Upper lobe of left lung (tissue), 4 donors: Measurements from ENCODE around the gene CLHC1.

Source experiments
- EP300 ChIP-seq, 4 donors: sonication (generic); formaldehyde crosslinking; IDR thresholded peaks; one replicate each; pipeline ENCODE4 v1.5.1; 2017; ENCODE audit warnings: antibody characterized with exemption in 4 of 4, control low read depth in 2 of 4
- TF ChIP-seq, protein P1 (sequence below), 6 experiments: fragments of 450-650 bp in 4 of 6; fragments of 200-600 bp in 2 of 6; sonication (generic) in 2 of 6; IDR thresholded peaks; one replicate each; pipeline ENCODE4 v1.5.1; 2016 to 2019; ENCODE audit warnings: antibody characterized with exemption in 6 of 6

DNA sequence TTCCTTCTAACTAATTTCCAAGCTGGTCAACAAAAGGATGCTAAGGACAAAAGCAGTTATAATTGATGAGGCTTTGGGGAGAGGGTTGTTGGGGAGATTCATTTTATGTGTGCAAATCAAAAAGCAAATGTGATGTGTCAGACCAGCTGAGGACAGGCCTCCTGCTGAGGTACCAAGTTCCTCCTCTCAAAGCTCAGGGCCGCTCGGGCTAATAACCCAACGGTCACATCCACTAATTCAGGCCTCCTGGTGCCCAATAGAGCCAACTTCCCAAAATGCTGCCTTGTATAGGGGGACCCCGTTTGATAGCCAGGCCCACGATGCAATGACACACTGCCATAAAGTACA is 93.2 kb downstream of the CLHC1 start:
- TF ChIP-seq, protein P1, sequence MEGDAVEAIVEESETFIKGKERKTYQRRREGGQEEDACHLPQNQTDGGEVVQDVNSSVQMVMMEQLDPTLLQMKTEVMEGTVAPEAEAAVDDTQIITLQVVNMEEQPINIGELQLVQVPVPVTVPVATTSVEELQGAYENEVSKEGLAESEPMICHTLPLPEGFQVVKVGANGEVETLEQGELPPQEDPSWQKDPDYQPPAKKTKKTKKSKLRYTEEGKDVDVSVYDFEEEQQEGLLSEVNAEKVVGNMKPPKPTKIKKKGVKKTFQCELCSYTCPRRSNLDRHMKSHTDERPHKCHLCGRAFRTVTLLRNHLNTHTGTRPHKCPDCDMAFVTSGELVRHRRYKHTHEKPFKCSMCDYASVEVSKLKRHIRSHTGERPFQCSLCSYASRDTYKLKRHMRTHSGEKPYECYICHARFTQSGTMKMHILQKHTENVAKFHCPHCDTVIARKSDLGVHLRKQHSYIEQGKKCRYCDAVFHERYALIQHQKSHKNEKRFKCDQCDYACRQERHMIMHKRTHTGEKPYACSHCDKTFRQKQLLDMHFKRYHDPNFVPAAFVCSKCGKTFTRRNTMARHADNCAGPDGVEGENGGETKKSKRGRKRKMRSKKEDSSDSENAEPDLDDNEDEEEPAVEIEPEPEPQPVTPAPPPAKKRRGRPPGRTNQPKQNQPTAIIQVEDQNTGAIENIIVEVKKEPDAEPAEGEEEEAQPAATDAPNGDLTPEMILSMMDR (IDR thresholded peaks at IDR 0.05) = no peak
- no peak for TF ChIP-seq EP300 (IDR thresholded peaks at IDR 0.05)
